Loucy (cell line): ENCODE measurements around the gene LITAFD.

ENCODE experiments used
- EZH2phosphoT487 ChIP-seq: fragments of 200-600 bp; IDR thresholded peaks from 2 replicates; pipeline ENCODE4 v1.6.1; 2018; ENCODE audit warnings: antibody characterized with exemption, mild to moderate bottlenecking, moderate library complexity, borderline replicate concordance
- TF ChIP-seq, protein P1 (sequence below): fragments of 200-600 bp; sonication (generic); conservative IDR thresholded peaks from 2 replicates; pipeline ENCODE4 v1.5.1; 2014; ENCODE audit warnings: mild to moderate bottlenecking, antibody characterized with exemption, low read length

DNA sequence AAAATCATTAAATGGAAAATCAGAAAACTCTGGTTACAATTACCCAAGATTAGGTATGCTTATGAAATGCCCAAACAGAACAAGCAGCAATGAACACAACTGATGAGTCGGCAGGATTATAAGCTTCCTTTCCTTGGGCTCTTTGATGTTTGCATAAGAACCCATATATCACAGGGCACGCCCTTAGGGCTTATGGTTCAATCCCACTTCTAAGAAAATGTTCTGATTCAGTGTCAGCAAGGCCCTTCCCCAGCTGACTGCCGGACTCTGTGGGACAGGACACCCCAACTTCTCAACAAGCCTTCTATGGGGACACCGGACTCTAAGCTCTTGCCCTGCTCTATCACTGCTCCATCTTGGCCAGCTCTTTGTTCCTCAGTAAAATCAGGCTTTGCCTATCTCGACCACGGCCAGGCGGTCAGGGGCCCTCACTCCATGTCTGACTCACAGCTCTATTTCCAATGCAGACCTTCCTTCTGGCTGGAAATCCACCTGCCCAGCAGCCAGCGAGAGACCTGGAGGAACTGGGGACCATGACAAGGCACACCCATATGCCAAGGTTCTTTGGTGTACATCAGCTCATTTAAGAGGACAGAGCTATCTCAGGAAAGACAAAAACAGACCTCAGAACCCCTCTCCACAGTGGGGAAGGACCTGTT, 26.8 kb downstream of the LITAFD start:
- TF ChIP-seq, protein P1, sequence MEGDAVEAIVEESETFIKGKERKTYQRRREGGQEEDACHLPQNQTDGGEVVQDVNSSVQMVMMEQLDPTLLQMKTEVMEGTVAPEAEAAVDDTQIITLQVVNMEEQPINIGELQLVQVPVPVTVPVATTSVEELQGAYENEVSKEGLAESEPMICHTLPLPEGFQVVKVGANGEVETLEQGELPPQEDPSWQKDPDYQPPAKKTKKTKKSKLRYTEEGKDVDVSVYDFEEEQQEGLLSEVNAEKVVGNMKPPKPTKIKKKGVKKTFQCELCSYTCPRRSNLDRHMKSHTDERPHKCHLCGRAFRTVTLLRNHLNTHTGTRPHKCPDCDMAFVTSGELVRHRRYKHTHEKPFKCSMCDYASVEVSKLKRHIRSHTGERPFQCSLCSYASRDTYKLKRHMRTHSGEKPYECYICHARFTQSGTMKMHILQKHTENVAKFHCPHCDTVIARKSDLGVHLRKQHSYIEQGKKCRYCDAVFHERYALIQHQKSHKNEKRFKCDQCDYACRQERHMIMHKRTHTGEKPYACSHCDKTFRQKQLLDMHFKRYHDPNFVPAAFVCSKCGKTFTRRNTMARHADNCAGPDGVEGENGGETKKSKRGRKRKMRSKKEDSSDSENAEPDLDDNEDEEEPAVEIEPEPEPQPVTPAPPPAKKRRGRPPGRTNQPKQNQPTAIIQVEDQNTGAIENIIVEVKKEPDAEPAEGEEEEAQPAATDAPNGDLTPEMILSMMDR = no peak
- no peak for TF ChIP-seq EZH2phosphoT487
